Measurements from ENCODE around the gene NRXN3.

NRXN3 gene

GRCh38 chr14:78904094-78904493 is 733.9 kb downstream of the NRXN3 start:
- no peaks in the 10 kb centered on the region for H3K27me3 ChIP-seq (ENCODE audit: control insufficient read depth, insufficient read depth, low read length)
- no peak overlapping the region for H3K4me3 ChIP-seq (ENCODE audit: low read depth, low read length)
- peaks cover 9% of the 10 kb centered on the region for H3K4me1 ChIP-seq (ENCODE audit: control insufficient read depth, insufficient read depth, low read length)
- no peaks in the 10 kb centered on the region for H3K36me3 ChIP-seq (ENCODE audit: control insufficient read depth, insufficient read depth, low read length)
- no peak overlapping the region for H3K9ac ChIP-seq (ENCODE audit: low read depth, low read length)
- no peak overlapping the region for H3K27ac ChIP-seq (ENCODE audit: low read depth, low read length)
- no peaks in the 10 kb centered on the region for H3K9me3 ChIP-seq (ENCODE audit: control insufficient read depth, insufficient read depth, low read length)

GRCh38 chr14:78917462-78917861 is 747.3 kb downstream of the NRXN3 start:
- Histone ChIP-seq H3K4me3 (ENCODE audit: low read depth, low read length) (no peak overlapping the region), H3K4me1 (ENCODE audit: control insufficient read depth, insufficient read depth, low read length) (no peaks in the 10 kb centered on the region), H3K9ac (ENCODE audit: low read depth, low read length) (no peak overlapping the region), H3K36me3 (ENCODE audit: control insufficient read depth, insufficient read depth, low read length) (no peaks in the 10 kb centered on the region), H3K27ac (ENCODE audit: low read depth, low read length) (no peak overlapping the region), H3K9me3 (ENCODE audit: control insufficient read depth, insufficient read depth, low read length) (no peaks in the 10 kb centered on the region), H3K27me3 (ENCODE audit: control insufficient read depth, insufficient read depth, low read length) (no peaks in the 10 kb centered on the region)

- Histone ChIP-seq H3K27me3 (ENCODE audit: control insufficient read depth, insufficient read depth, low read length) (no peaks in the 10 kb centered on the region), H3K27ac (ENCODE audit: low read depth, low read length) (no peak overlapping the region), H3K9ac (ENCODE audit: low read depth, low read length) (no peak overlapping the region), H3K9me3 (ENCODE audit: control insufficient read depth, insufficient read depth, low read length) (no peaks in the 10 kb centered on the region), H3K4me3 (ENCODE audit: low read depth, low read length) (no peak overlapping the region), H3K4me1 (ENCODE audit: control insufficient read depth, insufficient read depth, low read length) (no peaks in the 10 kb centered on the region), H3K36me3 (ENCODE audit: control insufficient read depth, insufficient read depth, low read length) (no peaks in the 10 kb centered on the region)
These were observed 751.7 kb downstream of the NRXN3 start for GRCh38 chr14:78921856-78922255.

- Histone ChIP-seq H3K27me3 (ENCODE audit: control insufficient read depth, insufficient read depth, low read length) (no peaks in the 10 kb centered on the region), H3K9ac (ENCODE audit: low read depth, low read length) (no peak overlapping the region), H3K4me3 (ENCODE audit: low read depth, low read length) (no peak overlapping the region), H3K27ac (ENCODE audit: low read depth, low read length) (no peak overlapping the region), H3K9me3 (ENCODE audit: control insufficient read depth, insufficient read depth, low read length) (no peaks in the 10 kb centered on the region), H3K4me1 (ENCODE audit: control insufficient read depth, insufficient read depth, low read length) (no peaks in the 10 kb centered on the region), H3K36me3 (ENCODE audit: control insufficient read depth, insufficient read depth, low read length) (no peaks in the 10 kb centered on the region)
These were observed 757.1 kb downstream of the NRXN3 start for GRCh38 chr14:78927261-78927660.

- no peaks in the 10 kb centered on the region for H3K9me3 ChIP-seq (ENCODE audit: control insufficient read depth, insufficient read depth, low read length)
- H3K36me3 ChIP-seq (ENCODE audit: control insufficient read depth, insufficient read depth, low read length) = no peaks in the 10 kb centered on the region
- peaks cover 5% of the 10 kb centered on the region; the same call in 1 of the 2 replicates for H3K4me1 ChIP-seq (ENCODE audit: control insufficient read depth, insufficient read depth, low read length)
- H3K27ac ChIP-seq (ENCODE audit: low read depth, low read length) = no peak overlapping the region
- no peak overlapping the region for H3K4me3 ChIP-seq (ENCODE audit: low read depth, low read length)
- no peak overlapping the region for H3K9ac ChIP-seq (ENCODE audit: low read depth, low read length)
- no peaks in the 10 kb centered on the region for H3K27me3 ChIP-seq (ENCODE audit: control insufficient read depth, insufficient read depth, low read length)
These were observed 763.0 kb downstream of the NRXN3 start for GRCh38 chr14:78933166-78933565.

GRCh38 chr14:78933948-78934524 is 763.9 kb downstream of the NRXN3 start:
- Histone ChIP-seq H3K27me3 (ENCODE audit: control insufficient read depth, insufficient read depth, low read length) (no peaks in the 10 kb centered on the region), H3K36me3 (ENCODE audit: control insufficient read depth, insufficient read depth, low read length) (no peaks in the 10 kb centered on the region), H3K4me3 (ENCODE audit: low read depth, low read length) (no peak overlapping the region), H3K9ac (ENCODE audit: low read depth, low read length) (no peak overlapping the region), H3K4me1 (ENCODE audit: control insufficient read depth, insufficient read depth, low read length) (peaks cover 5% of the 10 kb centered on the region; the same call in 1 of the 2 replicates), H3K9me3 (ENCODE audit: control insufficient read depth, insufficient read depth, low read length) (no peaks in the 10 kb centered on the region), H3K27ac (ENCODE audit: low read depth, low read length) (no peak overlapping the region)

- Histone ChIP-seq H3K27me3 (ENCODE audit: control insufficient read depth, insufficient read depth, low read length) (no peaks in the 10 kb centered on the region), H3K36me3 (ENCODE audit: control insufficient read depth, insufficient read depth, low read length) (no peaks in the 10 kb centered on the region), H3K9me3 (ENCODE audit: control insufficient read depth, insufficient read depth, low read length) (no peaks in the 10 kb centered on the region), H3K4me1 (ENCODE audit: control insufficient read depth, insufficient read depth, low read length) (no peaks in the 10 kb centered on the region; the same call in 1 of the 2 replicates), H3K9ac (ENCODE audit: low read depth, low read length) (no peak overlapping the region), H3K4me3 (ENCODE audit: low read depth, low read length) (no peak overlapping the region), H3K27ac (ENCODE audit: low read depth, low read length) (no peak overlapping the region)
These were observed 776.8 kb downstream of the NRXN3 start for GRCh38 chr14:78946949-78947348.

- H3K9ac ChIP-seq (ENCODE audit: low read depth, low read length) = no peak overlapping the region
- no peak overlapping the region for H3K4me3 ChIP-seq (ENCODE audit: low read depth, low read length)
- no peaks in the 10 kb centered on the region for H3K9me3 ChIP-seq (ENCODE audit: control insufficient read depth, insufficient read depth, low read length)
- H3K36me3 ChIP-seq (ENCODE audit: control insufficient read depth, insufficient read depth, low read length) = no peaks in the 10 kb centered on the region
- H3K27me3 ChIP-seq (ENCODE audit: control insufficient read depth, insufficient read depth, low read length) = no peaks in the 10 kb centered on the region
- no peak overlapping the region for H3K27ac ChIP-seq (ENCODE audit: low read depth, low read length)
- H3K4me1 ChIP-seq (ENCODE audit: control insufficient read depth, insufficient read depth, low read length) = no peaks in the 10 kb centered on the region; the same call in 1 of the 2 replicates
These were observed 777.5 kb downstream of the NRXN3 start for GRCh38 chr14:78947681-78948080.

- Histone ChIP-seq H3K9me3 (ENCODE audit: control insufficient read depth, insufficient read depth, low read length) (no peaks in the 10 kb centered on the region), H3K27me3 (ENCODE audit: control insufficient read depth, insufficient read depth, low read length) (no peaks in the 10 kb centered on the region), H3K4me1 (ENCODE audit: control insufficient read depth, insufficient read depth, low read length) (no peaks in the 10 kb centered on the region; the same call in 1 of the 2 replicates), H3K9ac (ENCODE audit: low read depth, low read length) (no peak overlapping the region), H3K4me3 (ENCODE audit: low read depth, low read length) (no peak overlapping the region), H3K27ac (ENCODE audit: low read depth, low read length) (no peak overlapping the region), H3K36me3 (ENCODE audit: control insufficient read depth, insufficient read depth, low read length) (no peaks in the 10 kb centered on the region)
These were observed 780.5 kb downstream of the NRXN3 start for GRCh38 chr14:78950649-78951048.

- Histone ChIP-seq H3K27ac (ENCODE audit: low read depth, low read length) (no peak overlapping the region), H3K9me3 (ENCODE audit: control insufficient read depth, insufficient read depth, low read length) (no peaks in the 10 kb centered on the region), H3K4me3 (ENCODE audit: low read depth, low read length) (no peak overlapping the region), H3K4me1 (ENCODE audit: control insufficient read depth, insufficient read depth, low read length) (no peaks in the 10 kb centered on the region; the same call in 1 of the 2 replicates), H3K36me3 (ENCODE audit: control insufficient read depth, insufficient read depth, low read length) (no peaks in the 10 kb centered on the region), H3K27me3 (ENCODE audit: control insufficient read depth, insufficient read depth, low read length) (no peaks in the 10 kb centered on the region), H3K9ac (ENCODE audit: low read depth, low read length) (no peak overlapping the region)
These were observed 781.4 kb downstream of the NRXN3 start for GRCh38 chr14:78951602-78952001.

- Histone ChIP-seq H3K4me3 (ENCODE audit: low read depth, low read length) (no peak overlapping the region), H3K9ac (ENCODE audit: low read depth, low read length) (no peak overlapping the region), H3K4me1 (ENCODE audit: control insufficient read depth, insufficient read depth, low read length) (no peaks in the 10 kb centered on the region), H3K36me3 (ENCODE audit: control insufficient read depth, insufficient read depth, low read length) (no peaks in the 10 kb centered on the region), H3K27me3 (ENCODE audit: control insufficient read depth, insufficient read depth, low read length) (no peaks in the 10 kb centered on the region), H3K27ac (ENCODE audit: low read depth, low read length) (no peak overlapping the region), H3K9me3 (ENCODE audit: control insufficient read depth, insufficient read depth, low read length) (no peaks in the 10 kb centered on the region)
These were observed 789.6 kb downstream of the NRXN3 start for GRCh38 chr14:78959674-78960264.

Data from HUES48 (cell line).